Activated T-helper 1 cell treated with anti-CD3 and anti-CD28 coated beads, Interleukin-12 subunit alpha, Interleukin-12 subunit beta, Interleukin-2, Interleukin-4 antibody, amounts not matched to agents 30 ng/mL and 10 ng/mL and 1 ng/mL, durations not matched to agents 14 hours and 24 hours and 36 hours (primary cell): ENCODE data around the gene ASAP2. TPM values are rescaled to one million over a fixed set of nuclear protein-coding genes. Genes with fewer than 3 reads are reported as not detected.

Experiments
- DNase-seq: peaks from one replicate; pipeline ENCODE4 v3.0.0; 2021; ENCODE audit warnings: low spot score
- H3K27ac Mint-ChIP-seq: one replicate; pipeline ENCODE4 v1.8.0; 2021; ENCODE audit warnings: mild to moderate bottlenecking, mixed read lengths
- H3K27me3 Mint-ChIP-seq: one replicate; pipeline ENCODE4 v1.8.0; 2022; ENCODE audit warnings: mild to moderate bottlenecking, moderate library complexity, mixed read lengths; ENCODE audit not compliant: insufficient read depth
- H3K36me3 Mint-ChIP-seq: one replicate; pipeline ENCODE4 v1.8.0; 2021; ENCODE audit warnings: low read depth, mixed read lengths
- H3K4me1 Mint-ChIP-seq: one replicate; pipeline ENCODE4 v1.8.0; 2021; ENCODE audit warnings: low read depth, mixed read lengths
- H3K4me3 Mint-ChIP-seq: one replicate; pipeline ENCODE4 v1.8.0; 2021; ENCODE audit warnings: mild to moderate bottlenecking, moderate library complexity, mixed read lengths
- H3K9me3 Mint-ChIP-seq: one replicate; pipeline ENCODE4 v1.8.0; 2021; ENCODE audit warnings: mixed read lengths
- intact Hi-C: fragments of 100-400 bp; cut with micrococcal nuclease; formaldehyde crosslinking; loops from one replicate; pipeline ENCODE4 v1.15.1; 2024
- total RNA-seq: library from RNA; stranded (reverse); gene quantifications from 2 replicates; pipeline ENCODE4 v1.2.3, GENCODE V29; 2022

The ASAP2 gene
- total RNA-seq, 1 donor from 2014 or later = 0.34 TPM

GRCh38 chr2:9344434-9344833, 137.8 kb downstream of the ASAP2 start:
- Mint-ChIP-seq H3K4me1 (no peaks in the 10 kb centered on the region), H3K9me3 (no peaks in the 10 kb centered on the region), H3K36me3 (no peaks in the 10 kb centered on the region), H3K4me3 (no peak overlapping the region), H3K27me3 (peaks cover 9% of the 10 kb centered on the region), H3K27ac (no peak overlapping the region)
- intact Hi-C loops = no loop called here
- DNase-seq = no peak

GRCh38 chr2:9345343-9345742, 138.7 kb downstream of the ASAP2 start:
- no peak overlapping the region for H3K4me3 Mint-ChIP-seq
- no peak overlapping the region for H3K27ac Mint-ChIP-seq
- H3K4me1 Mint-ChIP-seq = no peaks in the 10 kb centered on the region
- intact Hi-C loops = no loop called here
- DNase-seq = no peak
- peaks cover 8% of the 10 kb centered on the region for H3K27me3 Mint-ChIP-seq
- H3K36me3 Mint-ChIP-seq = no peaks in the 10 kb centered on the region
- no peaks in the 10 kb centered on the region for H3K9me3 Mint-ChIP-seq

DNA sequence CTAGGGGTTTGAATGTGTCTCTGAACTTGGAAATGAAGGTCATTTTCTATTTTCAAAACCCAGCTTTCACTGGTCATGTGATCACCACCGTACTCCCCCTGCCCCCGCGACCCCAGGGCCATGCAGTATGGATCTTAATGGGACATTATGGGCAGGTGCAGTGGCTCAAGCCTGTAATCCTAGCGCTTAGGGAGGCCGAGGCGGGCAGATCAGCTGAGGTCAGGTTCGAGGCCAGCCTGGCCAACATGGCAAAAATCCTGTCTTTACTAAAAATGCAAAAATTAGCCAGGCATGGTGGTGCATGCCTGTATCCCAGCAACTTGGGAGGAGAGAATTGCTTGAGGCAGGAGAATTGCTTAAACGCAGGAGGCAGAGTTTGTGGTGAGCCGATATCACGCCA, 139.4 kb downstream of the ASAP2 start:
- Mint-ChIP-seq H3K27me3 (peaks cover 8% of the 10 kb centered on the region), H3K4me1 (no peaks in the 10 kb centered on the region), H3K9me3 (no peaks in the 10 kb centered on the region), H3K36me3 (no peaks in the 10 kb centered on the region), H3K27ac (no peak overlapping the region), H3K4me3 (no peak overlapping the region)
- no peak for DNase-seq
- intact Hi-C loops = no loop called here

- no peaks in the 10 kb centered on the region for H3K9me3 Mint-ChIP-seq
Measured at GRCh38 chr2:9346885-9347284, 140.3 kb downstream of the ASAP2 start.

GRCh38 chr2:9347411-9347881, 140.8 kb downstream of the ASAP2 start:
- no peak for DNase-seq
- Mint-ChIP-seq H3K27ac (no peak overlapping the region), H3K4me3 (no peak overlapping the region), H3K36me3 (no peaks in the 10 kb centered on the region), H3K4me1 (no peaks in the 10 kb centered on the region), H3K9me3 (no peaks in the 10 kb centered on the region), H3K27me3 (peaks cover 10% of the 10 kb centered on the region)
- intact Hi-C loops = no loop called here

More at GRCh38 chr2:9346885-9347284, 140.3 kb downstream of the ASAP2 start:
- intact Hi-C loops = no loop called here
- Mint-ChIP-seq H3K27ac (no peak overlapping the region), H3K36me3 (no peaks in the 10 kb centered on the region), H3K27me3 (peaks cover 10% of the 10 kb centered on the region), H3K4me1 (no peaks in the 10 kb centered on the region), H3K4me3 (no peak overlapping the region)
- no peak for DNase-seq

DNA sequence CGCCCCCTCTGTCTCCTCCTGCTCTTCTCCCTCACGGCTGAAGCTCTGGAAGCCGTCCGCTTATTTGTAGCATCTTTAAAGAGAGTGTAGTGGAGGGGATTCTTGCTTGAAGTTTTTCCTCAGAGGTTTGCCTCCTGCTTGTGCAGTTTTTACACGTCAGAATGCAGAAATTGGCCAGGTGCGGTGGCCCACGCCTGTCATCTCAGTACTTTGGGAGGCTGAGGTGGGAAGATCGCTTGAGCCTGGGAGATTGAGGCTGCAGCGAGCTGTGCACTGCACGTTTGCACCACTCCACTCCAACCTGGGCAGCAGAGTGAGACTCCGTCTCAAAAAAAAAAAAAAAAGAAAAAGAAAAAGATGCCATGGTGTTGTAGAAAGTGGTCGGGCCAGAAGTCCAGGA, 147.7 kb downstream of the ASAP2 start:
- H3K27ac Mint-ChIP-seq = no peak overlapping the region
- H3K27me3 Mint-ChIP-seq = peaks cover 9% of the 10 kb centered on the region
- no peaks in the 10 kb centered on the region for H3K36me3 Mint-ChIP-seq
- intact Hi-C loops = no loop called here
- no peak for DNase-seq
- H3K4me1 Mint-ChIP-seq = no peaks in the 10 kb centered on the region
- no peak overlapping the region for H3K4me3 Mint-ChIP-seq
- no peaks in the 10 kb centered on the region for H3K9me3 Mint-ChIP-seq

- no peaks in the 10 kb centered on the region for H3K4me1 Mint-ChIP-seq
- H3K27ac Mint-ChIP-seq = no peak overlapping the region
- no peaks in the 10 kb centered on the region for H3K36me3 Mint-ChIP-seq
- DNase-seq = no peak
- no peak overlapping the region for H3K4me3 Mint-ChIP-seq
- no peaks in the 10 kb centered on the region for H3K9me3 Mint-ChIP-seq
- intact Hi-C loops = no loop called here
- H3K27me3 Mint-ChIP-seq = peaks cover 9% of the 10 kb centered on the region
Measured at GRCh38 chr2:9355270-9355669, 148.7 kb downstream of the ASAP2 start.

DNA sequence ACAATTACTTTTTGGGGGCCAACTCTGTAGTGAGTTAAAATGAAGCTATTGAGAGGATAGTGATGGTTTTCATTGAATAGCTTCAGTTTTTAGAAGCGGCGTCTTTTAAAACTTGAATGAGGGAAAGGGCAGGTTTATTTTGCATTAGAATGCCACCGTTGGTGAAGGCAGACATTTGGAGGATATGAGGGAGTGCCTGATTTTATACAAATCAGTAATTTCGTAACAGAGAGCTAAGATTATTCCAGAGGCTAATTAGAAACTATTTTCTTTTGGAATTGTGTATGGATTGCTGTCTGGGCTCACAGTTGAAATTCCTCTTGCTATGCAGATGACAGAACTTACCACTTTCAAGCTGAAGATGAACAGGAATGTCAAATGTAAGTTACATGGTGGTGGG, 149.1 kb downstream of the ASAP2 start:
- intact Hi-C loops = no loop called here
- no peaks in the 10 kb centered on the region for H3K4me1 Mint-ChIP-seq
- H3K27ac Mint-ChIP-seq = no peak overlapping the region
- no peaks in the 10 kb centered on the region for H3K9me3 Mint-ChIP-seq
- no peak overlapping the region for H3K4me3 Mint-ChIP-seq
- H3K36me3 Mint-ChIP-seq = no peaks in the 10 kb centered on the region
- no peak for DNase-seq
- H3K27me3 Mint-ChIP-seq = peaks cover 9% of the 10 kb centered on the region

- no peaks in the 10 kb centered on the region for H3K36me3 Mint-ChIP-seq
- H3K4me3 Mint-ChIP-seq = no peak overlapping the region
- no peaks in the 10 kb centered on the region for H3K9me3 Mint-ChIP-seq
Measured at GRCh38 chr2:9356261-9356660, 149.6 kb downstream of the ASAP2 start.

DNA sequence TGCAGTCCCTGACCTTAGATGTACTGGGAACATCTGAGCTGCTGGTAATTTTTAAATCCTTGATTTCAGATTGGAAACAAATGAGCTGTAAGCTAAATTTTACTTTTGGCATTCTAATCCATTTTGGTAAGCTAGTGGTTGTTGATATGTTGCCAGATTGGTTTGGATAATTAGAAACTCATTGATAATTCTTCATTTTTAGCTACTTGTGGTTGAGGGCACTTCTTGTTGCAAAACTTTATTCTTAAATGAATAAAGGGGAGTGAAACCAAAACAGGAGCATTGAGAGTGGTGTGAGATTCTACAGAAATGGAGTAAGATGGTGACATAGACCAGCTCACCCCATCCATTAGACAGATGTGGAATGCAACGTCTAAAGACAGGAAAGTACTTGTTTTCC, 152.2 kb downstream of the ASAP2 start:
- DNase-seq = no peak
- no peak overlapping the region for H3K27ac Mint-ChIP-seq
- no peak overlapping the region for H3K4me3 Mint-ChIP-seq
- H3K9me3 Mint-ChIP-seq = no peaks in the 10 kb centered on the region
- H3K27me3 Mint-ChIP-seq = peaks cover 16% of the 10 kb centered on the region
- no peaks in the 10 kb centered on the region for H3K4me1 Mint-ChIP-seq
- H3K36me3 Mint-ChIP-seq = no peaks in the 10 kb centered on the region
- intact Hi-C loops = no loop called here

More at GRCh38 chr2:9356261-9356660, 149.6 kb downstream of the ASAP2 start:
- H3K27ac Mint-ChIP-seq = no peak overlapping the region
- no peaks in the 10 kb centered on the region for H3K4me1 Mint-ChIP-seq
- DNase-seq = no peak
- intact Hi-C loops = no loop called here
- peaks cover 13% of the 10 kb centered on the region for H3K27me3 Mint-ChIP-seq

GRCh38 chr2:9359463-9359862, 152.9 kb downstream of the ASAP2 start:
- intact Hi-C loops = no loop called here
- no peaks in the 10 kb centered on the region for H3K4me1 Mint-ChIP-seq
- no peak overlapping the region for H3K4me3 Mint-ChIP-seq
- no peaks in the 10 kb centered on the region for H3K9me3 Mint-ChIP-seq
- H3K27ac Mint-ChIP-seq = no peak overlapping the region
- H3K36me3 Mint-ChIP-seq = no peaks in the 10 kb centered on the region
- DNase-seq = no peak
- peaks cover 19% of the 10 kb centered on the region for H3K27me3 Mint-ChIP-seq

DNA sequence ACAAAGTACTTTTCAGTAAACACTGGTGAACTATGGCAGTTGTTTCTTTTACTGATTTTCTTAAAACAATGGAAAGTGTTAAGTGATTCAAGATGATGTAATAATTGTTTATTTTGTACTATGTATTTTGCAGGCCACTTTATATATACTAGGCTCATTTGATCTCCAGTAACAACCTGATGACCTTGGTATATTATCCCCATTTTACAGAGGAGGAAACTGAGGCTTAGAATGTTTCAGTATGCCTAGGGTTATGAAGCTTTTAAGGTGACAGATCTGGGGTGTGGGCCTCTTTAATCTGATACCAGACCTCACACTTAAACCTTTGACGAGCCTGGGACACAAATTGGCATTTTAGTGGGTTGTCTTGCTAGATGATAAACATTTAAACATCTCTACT, 153.5 kb downstream of the ASAP2 start:
- Mint-ChIP-seq H3K36me3 (no peaks in the 10 kb centered on the region), H3K4me3 (no peak overlapping the region), H3K4me1 (no peaks in the 10 kb centered on the region), H3K9me3 (no peaks in the 10 kb centered on the region), H3K27ac (no peak overlapping the region), H3K27me3 (peaks cover 20% of the 10 kb centered on the region)
- intact Hi-C loops = no loop called here
- DNase-seq = no peak

- H3K9me3 Mint-ChIP-seq = no peaks in the 10 kb centered on the region
- no peaks in the 10 kb centered on the region for H3K36me3 Mint-ChIP-seq
- intact Hi-C loops = no loop called here
- no peak overlapping the region for H3K4me3 Mint-ChIP-seq
- no peak for DNase-seq
- peaks cover 20% of the 10 kb centered on the region for H3K27me3 Mint-ChIP-seq
- H3K27ac Mint-ChIP-seq = no peak overlapping the region
- H3K4me1 Mint-ChIP-seq = no peaks in the 10 kb centered on the region
Measured at GRCh38 chr2:9360701-9361100, 154.1 kb downstream of the ASAP2 start.

- no peak for DNase-seq
- no peaks in the 10 kb centered on the region for H3K9me3 Mint-ChIP-seq
- no peak overlapping the region for H3K4me3 Mint-ChIP-seq
- no peak overlapping the region for H3K27ac Mint-ChIP-seq
- H3K27me3 Mint-ChIP-seq = peaks cover 14% of the 10 kb centered on the region
- no peaks in the 10 kb centered on the region for H3K4me1 Mint-ChIP-seq
- no peaks in the 10 kb centered on the region for H3K36me3 Mint-ChIP-seq
- intact Hi-C loops = no loop called here
Measured at GRCh38 chr2:9364373-9364772, 157.8 kb downstream of the ASAP2 start.
